ENCODE measurements around the gene GFPT2.
A peak's percentile ranks its signal among the peaks of the same experiment; 100 is the strongest.

Gene GFPT2

GRCh38 chr5:180378438-180379344 lies 25.6 kb upstream of the GFPT2 start:
- no peak for DNase-seq

GRCh38 chr5:180377556-180378197 lies 24.5 kb upstream of the GFPT2 start:
- no peak for DNase-seq

GRCh38 chr5:180376511-180376910 lies 23.4 kb upstream of the GFPT2 start:
- no peak for DNase-seq

- no peak for DNase-seq
Observed at GRCh38 chr5:180375955-180376354, 22.8 kb upstream of the GFPT2 start.

- no peak for DNase-seq
Observed at GRCh38 chr5:180375291-180375690, 22.2 kb upstream of the GFPT2 start.

- DNase-seq: no peak
Observed at GRCh38 chr5:180373870-180374269, 20.7 kb upstream of the GFPT2 start.

GRCh38 chr5:180373454-180373853 lies 20.3 kb upstream of the GFPT2 start:
- DNase-seq: no peak

GRCh38 chr5:180371949-180372348 lies 18.8 kb upstream of the GFPT2 start:
- no peak for DNase-seq

GRCh38 chr5:180370861-180371641 lies 17.9 kb upstream of the GFPT2 start:
- no peak for DNase-seq

- no peak for DNase-seq
Observed at GRCh38 chr5:180367991-180368390, 14.9 kb upstream of the GFPT2 start.

- no peak for DNase-seq
Observed at GRCh38 chr5:180367300-180367699, 14.2 kb upstream of the GFPT2 start.

- no peak for DNase-seq
Observed at GRCh38 chr5:180366326-180366725, 13.2 kb upstream of the GFPT2 start.

GRCh38 chr5:180365829-180366228 lies 12.7 kb upstream of the GFPT2 start:
- no peak for DNase-seq

GRCh38 chr5:180364306-180364856 lies 11.2 kb upstream of the GFPT2 start:
- no peak for DNase-seq

GRCh38 chr5:180360078-180360957 lies 7.2 kb upstream of the GFPT2 start:
- no peak for DNase-seq

- no peak for DNase-seq
Observed at GRCh38 chr5:180358694-180359093, 5.6 kb upstream of the GFPT2 start.

- DNase-seq: no peak
Observed at GRCh38 chr5:180358179-180358578, 5.0 kb upstream of the GFPT2 start.

GRCh38 chr5:180354966-180355365 lies 1.8 kb upstream of the GFPT2 start:
- no peak for DNase-seq

GRCh38 chr5:180353980-180354452 lies 880 bp upstream of the GFPT2 start:
- DNase-seq: no peak

GRCh38 chr5:180352116-180353047 lies 754 bp downstream of the GFPT2 start:
- DNase-seq: peak; percentile 15

Measured in fibroblast of skin of abdomen (primary cell).